ENCODE data around the gene SLC28A1.

SLC28A1 gene

DNA sequence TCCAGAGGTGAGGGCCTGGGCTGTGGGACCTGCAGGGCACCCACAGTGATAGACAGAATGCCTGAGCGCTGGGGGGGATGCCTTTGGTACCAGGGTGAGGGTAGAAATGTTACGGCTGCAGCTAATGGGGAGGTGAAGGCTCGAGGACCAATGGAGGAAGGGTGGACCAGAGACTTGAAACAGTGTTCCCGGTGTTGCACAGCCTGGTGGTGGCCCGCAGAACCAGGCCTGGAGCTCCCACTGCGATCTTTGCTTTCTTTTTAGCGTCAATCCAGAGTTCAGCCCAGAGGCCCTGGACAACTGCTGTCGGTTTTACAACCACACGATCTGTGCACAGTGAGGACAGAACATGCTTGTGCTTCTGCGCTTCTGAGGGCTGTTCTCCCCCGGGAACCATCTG, 60.4 kb downstream of the SLC28A1 start:
- DNase-seq, result no peak

DNA sequence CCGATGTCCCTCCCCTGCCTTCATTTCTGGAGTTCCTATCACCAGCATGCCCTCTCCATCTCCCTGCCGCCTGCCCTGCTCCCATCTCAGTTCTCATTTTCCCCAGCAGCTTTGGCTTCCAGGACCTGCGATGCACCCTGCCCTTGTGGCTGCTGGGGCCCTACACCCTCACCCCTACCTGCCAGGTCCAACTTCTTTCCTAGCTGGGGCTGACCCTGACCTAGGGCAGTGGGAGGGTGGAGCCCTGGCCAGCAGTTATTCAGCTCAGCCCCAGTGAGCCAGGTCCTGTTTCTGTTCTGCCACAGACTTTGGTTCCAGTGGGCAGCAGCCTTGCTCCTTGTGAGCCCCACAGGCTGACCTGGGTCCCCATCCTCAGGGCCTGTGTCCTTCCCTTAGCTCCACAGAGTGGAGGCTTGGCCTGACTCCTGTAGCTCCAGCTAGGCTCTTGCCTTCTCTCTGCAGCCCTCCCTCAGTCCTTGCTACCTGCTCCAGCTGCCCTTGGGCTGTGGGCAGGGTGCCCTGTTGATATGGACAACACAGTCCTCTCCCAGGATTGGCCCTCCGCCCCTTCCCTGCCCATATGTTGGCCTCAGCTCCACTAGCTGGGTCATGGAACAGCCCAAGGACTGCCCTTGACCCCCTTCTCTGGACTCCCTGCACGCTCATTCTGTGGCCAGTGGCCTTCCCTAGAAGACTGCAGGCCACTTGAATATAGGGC, 62.5 kb downstream of the SLC28A1 start:
- DNase-seq, result no peak

DNA sequence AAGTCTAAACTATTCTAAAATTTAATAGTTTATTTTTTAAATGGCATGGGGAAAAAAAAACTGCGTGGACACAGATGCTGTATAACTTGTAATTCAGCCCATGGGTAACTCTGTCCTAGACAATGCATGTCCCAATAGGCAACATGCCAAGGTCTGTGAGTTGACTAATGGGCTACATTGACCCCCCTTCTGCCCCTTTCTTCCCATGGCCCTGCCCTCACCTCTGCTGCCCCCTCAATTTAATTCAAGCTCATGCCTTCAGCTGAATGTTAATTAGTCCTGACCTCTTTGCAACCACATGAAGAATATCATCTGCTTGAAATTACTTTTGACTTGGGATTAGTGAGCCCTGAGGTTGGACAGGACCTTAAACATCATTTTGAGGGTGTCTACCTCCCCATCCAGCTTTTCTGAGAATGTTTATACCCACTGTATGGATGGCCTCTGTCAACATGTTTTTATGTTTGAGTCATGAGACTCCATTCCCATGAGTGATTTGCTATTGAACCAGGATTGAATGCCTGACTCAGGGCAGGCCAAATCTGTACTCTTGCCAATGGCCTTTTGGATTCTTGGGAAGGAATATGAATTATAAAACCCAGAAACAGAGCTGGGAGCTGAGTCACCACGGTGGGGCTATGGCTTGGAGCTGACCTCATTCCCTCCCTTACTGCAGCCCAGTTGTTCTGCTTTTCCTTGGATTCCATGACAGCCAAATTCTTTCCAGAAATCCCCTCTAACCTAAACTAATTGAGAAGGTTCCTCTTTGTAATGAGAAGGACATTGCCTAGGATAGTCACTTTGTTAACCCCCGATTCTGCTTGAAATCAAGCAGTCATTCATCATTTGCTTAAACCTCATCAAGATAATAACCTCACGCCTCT, 63.7 kb downstream of the SLC28A1 start:
- DNase-seq, result no peak

DNA sequence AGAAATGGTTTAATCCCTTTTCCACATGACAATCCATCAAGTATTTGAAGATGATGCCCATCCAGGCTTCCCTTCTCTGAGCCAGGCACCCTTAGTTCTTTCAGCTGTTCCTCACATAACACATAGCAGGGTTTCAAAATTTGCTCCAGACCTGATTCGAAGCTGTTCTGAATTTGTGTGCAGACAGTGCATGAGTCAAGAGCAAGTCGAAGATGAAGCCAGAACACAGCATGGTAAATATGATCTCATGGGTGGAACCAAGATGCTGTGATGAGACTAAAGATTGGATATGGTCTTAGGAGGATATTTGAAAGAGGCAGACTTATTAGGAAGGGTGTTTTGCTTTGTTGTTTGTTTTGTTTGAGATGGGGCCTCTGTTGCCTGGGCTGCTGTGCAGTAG, 64.6 kb downstream of the SLC28A1 start:
- DNase-seq, result no peak

DNA sequence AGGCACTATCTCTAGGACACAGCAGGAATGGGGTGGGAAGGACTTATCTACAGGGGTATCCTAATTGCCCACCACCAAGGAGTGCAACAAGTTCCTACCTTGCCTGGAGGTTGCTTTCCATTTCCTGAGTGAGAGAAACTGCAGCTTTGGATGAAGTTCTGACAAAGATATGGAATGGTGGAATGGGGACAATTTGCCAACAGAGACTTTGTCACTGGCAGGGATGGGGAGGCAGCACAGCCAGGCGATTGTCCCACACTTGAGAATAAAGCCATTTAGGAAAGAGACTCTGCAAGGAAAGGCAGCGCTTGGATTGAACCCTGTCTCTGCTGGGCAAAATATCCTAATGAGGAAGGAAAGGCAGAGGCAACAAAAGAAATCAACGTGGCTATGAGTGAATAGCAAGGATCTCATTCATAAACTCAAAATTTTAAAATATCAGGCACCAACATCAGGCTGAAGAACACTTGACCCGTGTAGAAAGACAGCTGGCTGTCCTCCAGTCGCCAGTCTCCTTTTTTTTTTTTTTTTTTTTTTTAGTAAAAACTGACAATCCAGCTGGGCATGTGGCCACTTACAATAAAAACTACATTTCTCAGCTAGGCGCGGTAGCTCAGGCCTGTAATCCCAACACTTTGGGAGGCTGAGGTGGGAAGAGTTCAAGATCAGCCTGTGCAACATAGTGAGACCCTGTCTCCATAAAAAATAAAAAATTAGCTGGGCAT, 65.5 kb downstream of the SLC28A1 start:
- DNase-seq, result no peak

DNA sequence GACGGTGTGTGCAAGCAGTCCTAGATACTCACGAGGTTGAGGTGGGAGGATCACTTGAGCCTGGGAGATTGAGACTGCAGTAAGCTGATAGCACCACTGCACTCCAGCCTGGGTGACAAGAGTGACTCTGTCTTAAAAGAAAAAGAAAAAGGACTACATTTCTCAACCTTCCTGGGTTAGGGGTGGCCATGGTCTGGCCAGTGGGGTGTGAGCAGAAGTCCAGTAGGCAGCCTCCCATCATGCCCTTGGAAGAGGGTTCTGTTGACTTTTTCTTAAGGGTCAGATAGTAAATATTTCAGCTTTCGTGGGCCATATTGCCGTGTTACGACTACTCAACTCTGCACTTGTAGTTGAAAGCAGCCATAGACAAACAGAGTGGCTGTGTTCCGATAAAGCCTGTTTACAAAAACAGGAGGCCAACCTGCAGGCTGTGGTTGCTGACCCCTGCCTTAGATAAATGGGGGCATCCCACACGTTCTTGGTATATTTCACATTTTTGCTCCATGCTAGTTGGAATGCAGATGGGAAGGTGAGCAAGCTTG, 66.2 kb downstream of the SLC28A1 start:
- DNase-seq, result no peak

DNA sequence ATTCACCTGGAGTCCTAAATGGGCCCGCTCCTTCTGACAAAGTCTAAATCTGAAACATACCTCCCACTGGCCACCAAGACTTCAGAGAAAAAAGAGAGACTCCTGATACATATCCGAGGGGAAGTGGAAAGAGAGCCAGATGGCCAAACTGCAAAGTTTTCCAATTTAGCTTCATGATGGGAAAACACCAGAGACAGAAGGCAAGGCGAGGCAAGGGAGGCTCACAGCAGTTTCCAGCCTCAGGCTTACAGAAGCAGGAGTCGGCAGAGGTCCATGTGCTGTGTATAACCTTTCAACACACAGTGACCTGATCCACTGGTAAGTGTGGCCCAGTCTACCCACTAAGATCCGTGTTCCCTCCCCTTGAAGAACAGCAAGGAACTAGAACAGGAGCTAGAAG, 67.3 kb downstream of the SLC28A1 start:
- no peak for DNase-seq

DNA sequence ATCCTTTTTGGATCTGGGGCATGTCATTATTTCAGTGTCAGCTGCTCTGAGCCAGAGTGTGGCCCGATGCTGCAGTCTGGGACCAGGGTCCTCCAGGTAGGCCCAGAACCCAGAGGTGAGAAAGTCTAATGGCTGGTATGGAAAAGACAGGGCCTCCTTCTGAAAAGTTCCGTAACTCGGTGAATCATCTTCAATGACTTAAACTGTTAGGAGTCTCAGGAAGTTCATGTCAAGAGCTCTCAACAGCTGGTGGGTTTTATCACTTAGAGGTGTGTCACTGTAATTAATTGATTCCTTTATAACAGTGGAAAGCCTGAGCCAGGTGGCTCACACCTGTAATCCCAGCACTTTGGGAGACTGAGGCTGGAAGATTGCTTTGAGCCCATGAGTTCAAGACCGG, 68.7 kb downstream of the SLC28A1 start:
- no peak for DNase-seq

DNA sequence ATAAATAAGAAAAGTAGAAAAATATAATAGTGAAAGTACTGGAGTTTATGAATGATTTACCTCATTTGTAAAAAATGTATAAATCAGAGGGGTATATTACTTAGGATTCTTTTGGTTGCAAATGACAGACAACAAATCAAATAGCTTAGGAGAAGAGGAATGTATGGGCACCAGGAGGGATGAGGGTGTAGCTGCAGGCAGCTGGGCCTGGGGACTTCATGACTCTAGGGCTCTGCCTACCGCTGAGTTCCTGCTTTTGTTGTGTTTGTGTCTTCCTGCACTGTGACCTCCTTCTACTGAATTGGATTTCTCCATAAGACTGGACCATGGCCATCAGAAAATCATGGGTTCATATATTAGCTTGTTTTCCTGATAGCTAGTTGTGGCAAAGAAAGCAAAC, 69.3 kb downstream of the SLC28A1 start:
- DNase-seq, result no peak

DNA sequence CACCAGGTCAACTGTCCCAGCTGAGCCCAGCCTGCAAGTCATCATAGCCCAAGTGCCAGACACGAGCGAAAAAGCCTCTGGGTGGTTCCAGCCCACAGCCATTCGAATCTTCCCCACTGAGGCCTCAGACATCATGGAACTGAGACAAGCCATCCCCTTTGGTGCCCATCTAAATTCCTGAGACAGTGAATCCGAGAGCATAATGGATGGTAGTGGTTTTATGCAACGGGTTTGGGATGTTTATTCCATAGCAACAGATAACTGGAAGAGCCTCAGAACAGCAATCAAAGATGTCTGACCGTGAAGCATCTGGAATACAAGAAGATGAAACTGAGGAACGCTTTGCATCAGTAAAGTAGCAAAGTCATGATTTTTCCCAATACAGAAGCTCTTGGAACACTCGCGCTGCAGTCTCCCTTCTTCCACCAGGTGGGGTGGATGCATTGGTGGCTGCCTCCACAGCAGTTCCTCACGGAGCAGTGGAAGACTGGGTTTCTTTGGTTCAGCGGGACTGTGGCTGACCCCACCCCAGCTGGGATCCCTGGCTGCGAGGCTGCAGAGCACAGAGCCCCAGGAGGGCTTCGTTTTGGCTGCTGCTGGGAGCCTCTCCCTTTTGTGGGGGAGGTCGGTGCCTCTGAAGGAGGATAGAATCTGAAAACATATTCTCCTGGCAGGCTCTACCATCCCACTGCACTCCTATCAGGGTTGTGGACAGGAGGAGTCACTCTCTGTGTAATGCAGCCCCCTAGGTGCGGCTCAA, 70.8 kb downstream of the SLC28A1 start:
- no peak for DNase-seq

DNA sequence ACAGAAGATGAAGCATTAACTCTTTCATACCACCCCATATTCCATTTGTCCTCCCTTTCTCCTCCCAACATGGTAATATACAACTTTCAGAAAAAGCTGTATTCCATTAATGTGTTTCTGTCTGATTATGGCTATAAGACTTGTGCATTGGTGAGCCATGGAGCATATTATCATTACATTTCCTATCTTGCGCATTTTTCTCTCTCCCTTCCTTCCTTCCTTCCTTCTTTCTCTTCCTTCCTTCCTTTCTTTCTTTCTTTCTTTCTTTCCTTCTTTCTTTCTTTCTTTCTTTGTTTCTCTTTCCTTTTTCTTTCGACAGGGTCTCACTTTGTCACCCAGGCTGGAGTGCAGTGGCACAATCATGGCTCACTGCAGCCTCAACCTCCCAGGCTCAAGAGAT, 71.7 kb downstream of the SLC28A1 start:
- DNase-seq, result no peak

DNA sequence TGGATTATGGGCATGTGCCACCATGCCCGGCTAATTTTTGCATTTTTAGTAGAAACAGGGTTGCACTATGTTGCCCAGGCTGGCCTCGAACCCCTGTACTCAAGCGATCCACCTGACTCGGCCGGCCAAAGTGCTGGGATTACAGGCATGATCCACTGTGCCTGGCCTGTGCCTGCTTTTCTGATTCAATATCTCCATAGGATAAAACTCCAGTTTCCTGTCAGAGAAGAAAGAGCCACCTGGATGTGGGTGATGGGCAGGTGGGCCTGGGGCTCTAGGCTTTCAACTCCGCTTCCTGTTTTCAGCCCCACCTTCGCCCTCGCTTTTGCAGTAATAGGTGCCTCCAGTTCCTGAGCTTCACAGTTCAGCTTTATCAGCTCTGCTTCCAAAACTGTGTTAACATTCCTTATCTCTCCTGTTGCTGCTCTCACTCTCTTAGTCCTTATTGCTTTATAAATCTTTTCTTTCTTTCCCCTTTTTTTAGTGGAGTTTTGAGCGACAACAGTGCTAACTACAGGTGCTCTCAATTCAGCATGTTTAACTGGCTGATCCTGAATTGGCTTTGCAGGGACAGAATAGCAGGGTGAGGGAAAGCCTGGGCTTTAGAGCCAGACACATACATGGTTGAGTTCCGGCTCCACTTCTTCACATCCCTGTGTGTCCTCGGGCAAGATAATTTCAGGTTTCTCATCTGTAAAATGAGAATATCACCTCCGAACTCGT, 76.1 kb downstream of the SLC28A1 start:
- no peak for DNase-seq

DNA sequence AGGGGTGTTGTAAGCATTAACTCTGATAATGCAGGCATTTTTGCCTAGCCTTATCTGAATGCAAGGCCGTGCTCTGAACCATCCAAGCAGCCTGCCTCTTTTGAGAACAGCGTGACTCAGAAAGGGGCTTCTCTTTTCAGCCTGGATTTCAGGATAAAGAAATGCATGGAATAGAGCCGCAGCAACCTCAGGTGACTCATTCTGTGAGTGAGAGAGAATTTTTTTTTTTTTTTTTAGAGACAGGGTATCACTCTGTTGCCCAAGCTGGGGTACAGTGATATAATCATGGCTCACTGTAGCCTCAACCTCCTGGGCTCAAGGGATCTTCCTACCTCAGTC, 76.6 kb downstream of the SLC28A1 start:
- DNase-seq, result no peak

DNA sequence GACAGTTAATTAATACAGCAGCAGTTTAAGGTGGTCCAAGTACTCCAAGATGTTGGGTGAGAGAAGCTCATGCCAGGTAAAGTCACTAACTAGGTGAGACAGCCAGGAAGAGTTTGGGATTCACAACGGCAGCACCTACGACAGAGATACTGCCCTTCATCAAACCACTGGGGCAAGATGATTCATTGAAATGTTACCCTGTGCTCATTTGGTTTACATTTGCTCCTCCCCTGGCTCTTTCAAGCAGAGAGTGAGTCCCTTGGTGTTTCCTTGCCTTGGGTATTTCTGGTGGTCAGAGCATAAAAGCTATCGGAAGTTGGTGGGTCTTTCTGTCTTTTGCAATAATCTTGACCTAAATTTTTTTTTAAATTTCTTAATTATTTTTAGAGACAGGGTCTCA, 77.2 kb downstream of the SLC28A1 start:
- DNase-seq, result no peak

DNA sequence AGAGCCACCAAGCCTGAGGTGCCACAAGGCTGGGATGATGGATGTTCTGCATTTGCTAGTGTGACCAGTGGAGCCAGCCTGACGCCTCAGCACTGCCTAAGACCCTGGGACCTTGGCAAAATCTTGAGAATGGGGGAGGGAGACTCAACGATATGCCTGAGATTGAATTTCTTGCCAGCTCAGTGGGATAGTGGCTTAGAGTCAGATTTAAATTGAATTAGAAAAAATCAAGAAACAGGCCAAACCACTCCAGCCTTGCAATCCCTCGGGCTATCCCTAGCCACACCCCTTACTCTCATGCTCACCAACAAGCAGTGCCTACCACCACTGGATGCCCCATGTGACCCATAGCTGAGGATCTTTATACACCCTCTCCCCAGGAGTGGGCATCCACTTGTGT, 78.5 kb downstream of the SLC28A1 start:
- no peak for DNase-seq

DNA sequence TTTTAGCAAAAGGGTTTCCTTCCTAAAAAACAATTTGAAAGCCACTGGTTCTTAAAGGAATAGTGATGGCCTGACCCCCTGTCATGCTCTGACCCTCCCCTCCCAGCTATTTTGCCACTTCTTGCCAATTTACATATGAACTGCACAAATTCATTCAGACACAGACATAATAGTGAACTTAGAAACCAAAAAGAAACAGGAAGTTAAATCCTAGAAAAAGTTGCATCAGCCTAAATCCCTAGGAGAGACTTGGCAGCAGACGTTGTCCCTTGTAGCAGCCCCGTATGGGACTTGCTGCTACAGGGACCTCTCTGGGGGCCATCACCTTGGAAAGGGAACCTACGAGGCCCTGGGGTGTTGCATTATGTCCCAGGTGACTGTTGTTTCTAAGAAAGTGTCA, 82.9 kb downstream of the SLC28A1 start:
- DNase-seq, result no peak

DNA sequence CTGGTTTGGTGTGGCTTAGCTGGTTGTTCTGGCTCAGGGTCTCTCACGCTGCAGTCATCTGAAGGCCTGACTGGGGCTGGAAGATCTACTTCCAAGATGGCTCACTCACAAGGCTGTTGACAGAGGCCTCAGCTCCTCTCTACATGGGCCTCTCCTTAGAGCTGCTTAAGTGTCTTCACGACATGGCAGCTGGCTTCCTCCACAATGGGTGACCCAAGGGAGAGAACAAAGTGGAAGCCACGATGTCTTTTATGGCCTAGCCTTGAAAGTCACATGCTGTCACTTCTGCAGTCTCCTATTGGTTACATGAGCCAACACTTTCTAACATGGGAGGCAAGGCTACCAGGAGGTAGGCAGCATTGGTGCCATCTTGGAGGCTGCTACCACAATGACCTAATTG, 83.8 kb downstream of the SLC28A1 start:
- DNase-seq, result no peak

DNA sequence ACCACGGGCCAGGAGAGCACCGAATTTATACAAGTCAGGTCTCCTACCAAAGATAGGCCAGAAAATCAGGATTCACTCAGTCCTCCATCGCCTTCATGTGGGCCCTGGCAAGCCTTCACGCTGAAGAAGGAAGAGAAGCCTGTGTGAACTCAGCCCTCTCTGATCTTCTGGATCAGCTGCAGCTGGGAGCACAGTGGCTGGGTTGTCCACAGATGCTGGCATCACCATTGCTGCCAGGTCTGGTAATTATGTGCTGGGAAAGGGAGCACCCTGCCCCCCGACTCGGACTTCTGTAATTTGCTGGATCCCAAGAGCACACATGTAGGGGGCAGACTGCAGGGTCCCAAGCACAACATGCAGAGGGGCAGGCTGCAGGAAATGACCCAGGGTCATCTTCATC, 84.8 kb downstream of the SLC28A1 start:
- DNase-seq, result no peak

DNA sequence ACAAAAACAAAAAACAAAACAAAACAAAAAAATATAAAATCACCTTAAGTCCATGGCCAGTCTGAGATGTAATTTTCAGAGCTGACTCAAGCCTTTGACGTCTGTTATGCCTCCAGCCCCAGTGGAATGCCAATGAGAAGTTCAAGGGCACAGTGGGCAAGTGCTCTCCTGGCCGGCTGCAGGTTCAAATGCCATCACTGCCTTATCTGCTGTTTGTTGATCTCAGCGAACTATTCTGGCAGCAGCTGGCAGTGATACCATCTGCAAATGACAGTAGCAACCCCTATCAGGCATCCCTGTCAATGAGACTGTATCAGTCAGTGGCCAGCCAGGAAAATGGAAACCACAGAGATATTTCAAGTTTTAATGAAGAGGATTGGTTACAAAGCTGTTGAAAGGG, 86.4 kb downstream of the SLC28A1 start:
- DNase-seq, result no peak

DNA sequence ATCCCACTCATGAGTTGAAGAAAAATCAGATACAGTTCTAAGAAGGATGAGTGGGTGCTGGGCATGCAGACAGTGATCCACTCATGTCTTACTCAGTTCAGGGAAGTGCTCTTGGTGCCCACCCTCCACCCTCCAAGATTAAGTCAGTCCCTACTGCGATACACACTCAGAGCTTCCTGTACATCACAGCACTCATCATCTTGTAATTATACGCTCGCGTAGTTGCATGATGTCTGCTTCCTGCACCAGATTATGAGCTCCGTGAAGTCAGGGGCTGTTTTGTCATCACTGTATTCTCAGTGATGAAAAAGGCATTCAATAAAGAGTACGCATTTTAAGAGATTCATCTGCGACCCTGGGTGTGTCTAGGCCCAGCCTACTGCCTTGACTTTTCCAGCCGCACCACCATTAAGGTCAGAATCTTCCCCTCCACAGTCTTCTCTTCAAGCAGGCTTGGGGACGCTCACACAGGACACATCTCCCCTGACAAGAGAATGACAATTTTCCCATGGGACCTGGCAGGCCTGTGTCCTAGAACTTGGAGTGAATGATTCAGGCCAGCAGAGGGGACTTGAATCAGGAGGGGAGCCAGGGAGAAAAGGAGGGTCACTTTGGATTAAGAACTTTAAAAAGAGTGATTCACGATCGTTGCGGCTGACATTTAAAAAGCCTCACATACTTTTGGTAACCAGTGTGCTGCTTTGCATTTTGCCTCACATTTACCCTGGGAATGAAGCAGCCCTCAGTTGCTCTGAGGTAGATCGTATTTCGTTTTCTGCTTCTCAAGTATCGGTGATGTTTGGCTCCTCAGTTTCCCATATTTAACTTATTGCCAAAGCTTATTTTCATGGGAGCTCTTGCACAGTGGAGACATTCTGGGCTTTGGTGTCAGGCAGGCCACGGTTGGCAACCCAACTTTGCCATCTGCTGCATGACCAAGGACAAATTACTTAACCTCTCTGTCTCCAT, 89.3 kb downstream of the SLC28A1 start:
- no peak for DNase-seq

DNA sequence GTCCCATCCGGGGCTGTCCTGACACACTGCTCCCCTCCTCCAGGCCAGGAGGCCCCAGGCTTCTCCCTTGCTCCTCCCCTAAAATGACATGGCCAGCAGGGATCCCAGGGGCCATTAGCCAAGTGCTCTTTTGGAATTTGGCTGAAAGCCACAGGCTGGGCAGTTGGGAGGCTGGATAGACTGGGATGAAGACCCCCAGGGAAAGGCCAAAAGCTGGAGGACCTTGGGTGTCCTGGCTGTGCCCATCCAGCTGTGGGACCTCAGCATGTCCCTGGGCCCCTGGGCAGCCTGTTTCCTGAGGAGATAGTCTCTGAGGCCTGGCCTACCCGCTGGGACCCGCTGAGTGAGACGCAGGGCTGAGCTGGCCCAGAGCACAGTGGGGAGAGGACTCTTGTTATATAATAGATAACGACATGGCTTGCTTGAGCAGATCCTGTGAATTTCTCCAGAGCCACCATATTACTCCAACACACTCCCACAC, 91.4 kb downstream of the SLC28A1 start:
- no peak for DNase-seq
